ENCODE measurements around the gene CYB561A3.

GRCh38 chr11:61306221-61306620, 55.5 kb downstream of the CYB561A3 start:
- TF ChIP-seq MYC (IDR thresholded peaks at IDR 0.05; ENCODE audit: low read depth, low read length), result no peak
- no peak for TF ChIP-seq POLR2A (IDR thresholded peaks at IDR 0.05; ENCODE audit: extremely low read depth, insufficient read length)
- TF ChIP-seq CTCF (IDR thresholded peaks at IDR 0.05; ENCODE audit: low read depth, low read length), result no peak
